ENCODE data around the gene AGO1.

The AGO1 gene

DNA sequence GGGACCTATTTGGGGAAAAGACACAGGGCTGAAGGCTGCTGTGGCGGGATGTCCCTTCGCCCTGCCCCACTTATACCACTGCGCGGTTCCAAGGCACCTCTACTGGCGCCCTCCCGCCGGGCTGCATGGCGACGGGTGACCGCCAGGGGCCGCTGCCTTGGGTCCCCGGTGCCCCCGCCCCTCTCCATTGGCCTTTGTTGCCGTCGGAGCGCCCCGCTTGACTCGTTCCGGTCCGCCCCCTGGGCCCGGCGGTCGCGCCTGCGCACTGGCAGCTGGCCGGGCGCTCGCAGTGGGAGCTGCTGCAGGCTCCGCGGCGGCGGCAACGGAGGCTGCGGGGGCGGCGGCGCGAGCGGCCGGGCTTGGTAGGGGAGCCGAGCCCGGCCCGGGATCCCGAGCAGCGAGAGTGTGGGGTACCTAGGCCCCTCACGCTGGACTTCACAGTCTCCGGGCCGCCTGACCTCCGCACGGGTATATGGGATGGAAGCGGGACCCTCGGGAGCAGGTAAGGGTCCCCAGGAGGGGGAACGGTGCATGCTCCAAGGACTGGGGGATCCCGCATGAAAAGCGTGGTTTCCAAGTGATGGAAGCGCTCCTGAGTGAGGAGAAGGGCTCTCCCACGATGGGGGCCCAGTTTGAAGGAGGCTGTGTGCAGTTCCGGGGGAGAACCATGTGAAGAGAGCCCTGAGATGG is at the start of gene AGO1:
Gene AGO1, plus strand, starts transcription at position 265 of the 690 bp plus-strand sequence. Its CDS starts 213 bp downstream, at position 478.
- DNase-seq (ENCODE audit: low spot score) = peak; percentile 100

DNA sequence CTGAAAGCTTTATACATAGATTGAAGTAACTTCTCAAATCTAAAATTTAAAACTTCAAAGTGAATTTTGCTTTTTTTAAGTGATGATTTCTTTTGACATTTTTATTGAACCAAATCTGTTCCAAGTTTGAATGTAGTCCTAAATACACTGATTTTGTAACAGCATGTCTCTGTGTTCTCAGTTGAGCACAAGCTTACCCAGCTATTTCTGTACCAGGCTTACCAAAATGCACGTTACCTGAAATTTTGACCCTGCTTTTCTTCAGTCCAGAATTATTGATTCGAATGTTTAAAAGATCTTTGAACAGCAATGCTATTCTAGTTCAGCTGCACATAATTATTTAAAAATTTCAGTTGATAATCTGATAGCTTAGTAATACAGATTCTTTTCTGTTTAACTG is 49.6 kb upstream of the AGO1 start:
- no peak for DNase-seq (ENCODE audit: low spot score)

DNA sequence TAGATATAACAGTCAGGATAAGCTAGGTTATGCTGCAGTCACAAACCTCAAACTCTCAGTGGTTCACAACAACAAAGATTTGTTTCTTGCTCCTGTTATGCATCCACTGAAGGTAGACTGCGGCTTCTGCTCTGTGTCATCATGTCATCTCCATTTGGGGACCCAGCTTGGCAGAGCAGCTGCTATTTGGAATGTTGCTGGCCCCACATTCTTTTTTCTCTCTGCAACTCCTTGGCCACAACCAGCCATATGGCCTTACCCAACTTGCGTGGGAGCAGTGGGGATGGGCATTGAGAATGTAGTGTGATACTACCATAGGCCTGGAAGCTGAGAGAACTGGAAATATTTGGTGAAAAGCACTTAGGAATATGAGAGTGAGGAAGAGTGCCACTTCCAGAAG is 48.8 kb upstream of the AGO1 start:
- no peak for DNase-seq (ENCODE audit: low spot score)

- DNase-seq (ENCODE audit: low spot score) = no peak
These were observed 47.6 kb upstream of the AGO1 start for GRCh38 chr1:35835398-35835797.

DNA sequence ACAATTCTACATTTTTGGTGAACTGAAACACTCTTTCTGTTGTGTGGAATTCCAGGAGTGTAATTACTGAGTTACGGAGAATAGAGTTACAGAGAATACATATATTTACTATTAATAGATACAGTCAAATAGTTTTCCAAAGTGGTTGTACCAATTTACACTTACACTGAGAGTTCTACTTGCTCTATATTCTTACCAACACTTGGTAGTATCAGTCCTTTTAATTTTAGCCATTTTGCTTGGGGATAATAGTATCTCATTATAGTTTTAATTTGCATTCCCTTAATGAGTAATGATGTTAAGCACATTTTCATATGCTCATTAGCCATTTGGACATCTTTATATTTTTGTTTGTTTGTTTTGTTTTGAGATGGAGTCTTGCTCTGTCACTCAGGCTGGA is 46.3 kb upstream of the AGO1 start:
- DNase-seq (ENCODE audit: low spot score) = no peak

- DNase-seq (ENCODE audit: low spot score) = peak; percentile 44
These were observed 44.2 kb upstream of the AGO1 start for GRCh38 chr1:35838693-35839245.

- DNase-seq (ENCODE audit: low spot score) = no peak
These were observed 38.2 kb upstream of the AGO1 start for GRCh38 chr1:35844826-35845225.

GRCh38 chr1:35845766-35846165 is 37.2 kb upstream of the AGO1 start:
- peak; percentile 7 for DNase-seq (ENCODE audit: low spot score)

- DNase-seq (ENCODE audit: low spot score) = no peak
These were observed 35.0 kb upstream of the AGO1 start for GRCh38 chr1:35847935-35848565.

DNA sequence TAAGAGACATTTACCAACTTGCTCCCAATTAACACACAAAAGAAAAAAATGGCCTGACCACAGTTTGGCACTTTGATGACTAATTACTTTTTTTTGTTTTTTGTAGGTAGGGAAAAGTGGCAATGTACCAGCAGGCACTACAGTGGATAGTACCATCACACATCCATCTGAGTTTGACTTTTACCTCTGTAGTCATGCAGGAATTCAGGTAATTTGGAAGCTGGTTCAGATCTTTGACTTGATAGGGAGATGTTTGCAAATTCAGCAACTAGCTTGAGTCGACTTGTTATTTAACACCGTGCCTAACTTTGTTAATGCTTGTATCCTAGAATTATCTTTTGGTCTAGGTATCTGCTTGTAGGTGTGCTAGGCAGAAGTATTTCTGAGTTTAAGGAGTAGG is 33.0 kb upstream of the AGO1 start:
- DNase-seq (ENCODE audit: low spot score) = no peak

GRCh38 chr1:35850716-35851115 is 32.3 kb upstream of the AGO1 start:
- no peak for DNase-seq (ENCODE audit: low spot score)

GRCh38 chr1:35851132-35851869 is 31.7 kb upstream of the AGO1 start:
- peak; percentile 69 for DNase-seq (ENCODE audit: low spot score)

- no peak for DNase-seq (ENCODE audit: low spot score)
These were observed 30.8 kb upstream of the AGO1 start for GRCh38 chr1:35852241-35852640.

DNA sequence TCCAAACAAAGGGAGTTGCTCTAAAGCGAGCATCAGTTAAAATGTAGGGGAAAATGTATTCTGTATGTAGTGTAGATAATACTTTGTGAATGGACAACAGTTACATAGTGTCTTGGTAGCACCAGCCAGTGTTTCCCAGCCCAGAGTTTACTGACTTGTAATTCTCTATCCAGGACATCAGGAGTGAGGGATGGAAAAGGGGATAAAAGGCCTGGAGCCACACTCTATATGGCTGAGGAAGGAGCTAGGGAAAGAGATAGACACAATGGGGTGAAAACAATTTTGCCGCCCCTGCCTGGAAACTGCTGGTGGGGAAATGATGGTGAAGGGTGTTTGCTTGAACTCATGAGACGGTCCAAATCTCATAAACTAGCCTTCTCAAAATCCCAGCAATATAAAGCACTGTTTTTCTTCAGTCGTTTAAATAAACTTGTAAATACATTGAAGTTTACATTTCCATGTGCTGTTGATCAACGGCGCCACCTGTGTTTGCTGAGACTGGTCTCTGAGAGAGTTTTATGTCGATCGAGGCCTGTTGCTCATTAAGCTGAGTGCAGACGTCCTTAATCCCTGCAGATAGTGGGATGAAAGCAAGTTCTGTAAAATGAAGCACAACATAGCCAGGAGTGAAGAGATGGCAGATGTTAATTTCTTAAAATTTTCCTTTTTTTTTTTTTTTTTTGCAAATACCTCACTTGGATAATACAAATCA is 27.9 kb upstream of the AGO1 start:
- DNase-seq (ENCODE audit: low spot score) = no peak

DNA sequence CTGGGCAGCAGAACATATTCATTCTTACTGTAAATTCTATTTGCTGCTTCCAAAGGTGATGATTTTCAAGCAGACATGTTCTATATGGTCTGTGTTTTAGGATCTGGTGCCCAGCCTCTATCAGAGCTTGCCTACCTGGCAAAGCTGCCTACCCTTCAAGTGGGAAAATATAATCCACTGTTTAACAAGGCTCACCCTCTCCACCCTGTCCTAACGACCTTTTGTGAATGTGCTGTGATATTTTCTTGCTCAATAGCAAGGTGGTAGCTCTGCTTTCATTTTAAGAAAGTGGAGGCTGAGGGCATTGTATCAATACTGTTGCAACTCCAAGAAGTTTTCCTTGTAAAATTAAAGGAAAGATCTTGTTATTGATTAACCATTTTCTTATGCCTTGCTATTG is 26.0 kb upstream of the AGO1 start:
- DNase-seq (ENCODE audit: low spot score) = no peak

DNA sequence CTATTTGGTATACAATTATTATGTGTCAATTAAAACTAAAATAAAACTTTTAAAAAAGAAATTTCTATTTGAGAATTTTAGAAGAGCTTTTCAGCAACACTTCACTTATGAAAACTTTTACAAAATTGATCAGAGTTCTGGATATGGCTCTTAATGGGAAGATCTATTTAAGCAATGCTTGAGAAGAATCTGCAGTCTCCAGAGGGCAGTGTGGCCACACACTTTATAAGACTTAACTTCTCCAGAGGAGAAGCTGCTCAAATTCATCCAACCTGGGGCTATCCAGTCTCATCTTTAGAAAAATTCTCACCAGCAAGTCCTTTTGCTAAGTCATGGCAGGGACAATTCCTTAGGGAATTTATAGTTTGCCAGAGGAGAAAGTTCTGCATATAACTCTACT is 25.2 kb upstream of the AGO1 start:
- no peak for DNase-seq (ENCODE audit: low spot score)

DNA sequence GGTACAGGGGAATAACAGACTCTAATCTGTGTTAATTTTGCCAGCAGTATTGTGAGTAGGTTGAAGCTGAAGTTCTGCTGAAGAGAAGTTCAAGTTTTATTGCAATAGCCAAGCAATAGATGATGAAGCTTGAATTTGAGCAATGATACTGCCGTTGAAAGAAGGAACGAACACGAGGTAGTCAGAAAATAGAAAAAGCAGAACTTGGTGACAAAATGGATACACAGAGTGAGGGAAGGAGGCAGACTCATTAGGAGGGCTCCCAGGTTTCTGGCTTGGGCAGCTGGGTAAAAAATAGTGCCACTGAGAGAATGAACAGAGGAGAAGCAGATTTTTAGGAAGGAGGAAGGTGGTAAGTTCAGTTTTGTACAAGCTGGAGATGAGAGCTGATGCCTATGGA is 22.3 kb upstream of the AGO1 start:
- DNase-seq (ENCODE audit: low spot score) = no peak

GRCh38 chr1:35863136-35863535 is 19.9 kb upstream of the AGO1 start:
- no peak for DNase-seq (ENCODE audit: low spot score)

- DNase-seq (ENCODE audit: low spot score) = no peak
These were observed 19.0 kb upstream of the AGO1 start for GRCh38 chr1:35863881-35864625.

- DNase-seq (ENCODE audit: low spot score) = no peak
These were observed 18.2 kb upstream of the AGO1 start for GRCh38 chr1:35864813-35865212.

GRCh38 chr1:35866991-35867390 is 16.0 kb upstream of the AGO1 start:
- no peak for DNase-seq (ENCODE audit: low spot score)

Data from GM03348 (cell line).